ENCODE measurements around the gene THBS4.

Gene THBS4

DNA sequence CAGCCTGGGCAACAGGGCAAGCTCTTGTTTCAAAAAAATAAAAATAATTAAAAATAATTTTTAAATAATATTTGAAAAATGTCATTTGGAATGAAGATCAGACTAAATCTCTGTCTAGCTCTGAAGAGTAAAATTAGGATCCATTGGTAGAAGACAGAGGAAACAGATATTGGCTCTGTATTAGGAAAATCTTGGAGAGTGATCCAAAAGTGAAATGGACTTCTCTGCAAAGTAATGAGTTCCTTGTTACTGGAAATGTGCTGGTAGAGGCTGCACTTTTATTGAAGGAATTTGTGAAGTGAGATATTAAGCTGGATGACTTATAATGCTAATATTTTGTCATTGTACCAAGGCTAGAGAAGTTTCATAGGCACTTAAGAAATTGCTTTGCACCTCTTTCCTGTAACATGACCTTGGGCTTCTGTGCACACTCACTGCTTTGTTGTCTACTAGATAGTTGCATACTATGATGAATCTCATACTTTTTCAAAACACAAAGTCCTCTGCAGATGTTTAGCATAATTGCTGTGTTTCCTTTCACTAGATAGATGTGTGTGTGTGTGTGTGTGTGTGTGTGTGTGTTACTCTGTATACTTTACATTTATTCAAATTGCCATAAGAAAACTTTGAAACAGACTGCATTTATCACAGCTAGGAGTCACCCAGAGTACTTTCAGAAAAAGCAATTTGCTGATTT, 13.1 kb downstream of the THBS4 start:
- no peak for DNase-seq

DNA sequence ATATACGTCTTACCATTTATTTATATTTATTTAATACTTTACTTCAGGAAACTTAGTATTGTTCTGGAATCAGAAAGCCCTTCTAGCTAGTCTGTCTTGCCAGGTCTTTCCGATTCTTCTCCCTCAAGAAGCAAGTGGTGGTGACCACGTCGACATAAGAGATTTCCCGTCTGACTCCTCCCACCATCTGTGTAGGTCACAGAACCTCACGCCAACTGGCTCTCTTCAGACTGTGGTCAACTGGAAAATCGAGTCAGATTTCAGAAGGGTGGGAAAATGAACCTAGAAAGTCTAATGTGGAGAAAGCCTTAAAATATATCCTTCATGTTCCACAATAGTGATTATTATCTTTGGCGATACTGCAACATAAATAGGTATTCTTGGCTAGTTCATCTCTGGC, 17.3 kb downstream of the THBS4 start:
- DNase-seq, result no peak

DNA sequence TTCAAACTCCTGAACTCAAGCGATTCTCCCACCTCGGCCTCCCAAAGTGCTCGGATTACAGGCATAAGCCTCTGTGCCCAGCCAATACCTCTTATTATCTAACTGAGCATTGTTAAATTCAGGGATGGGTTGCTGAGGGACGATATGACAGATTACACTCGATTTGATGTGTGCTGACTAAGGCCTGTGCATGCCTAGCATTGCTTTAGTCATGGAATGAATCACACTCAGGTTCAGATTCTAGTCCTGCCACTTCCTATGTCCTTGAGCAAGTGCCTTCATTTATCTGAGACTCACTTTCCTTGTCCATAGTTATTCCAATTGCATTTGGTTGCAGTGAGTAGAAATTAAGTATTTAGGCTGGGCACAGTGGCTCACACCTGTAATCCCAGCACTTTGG, 19.5 kb downstream of the THBS4 start:
- DNase-seq, result no peak

DNA sequence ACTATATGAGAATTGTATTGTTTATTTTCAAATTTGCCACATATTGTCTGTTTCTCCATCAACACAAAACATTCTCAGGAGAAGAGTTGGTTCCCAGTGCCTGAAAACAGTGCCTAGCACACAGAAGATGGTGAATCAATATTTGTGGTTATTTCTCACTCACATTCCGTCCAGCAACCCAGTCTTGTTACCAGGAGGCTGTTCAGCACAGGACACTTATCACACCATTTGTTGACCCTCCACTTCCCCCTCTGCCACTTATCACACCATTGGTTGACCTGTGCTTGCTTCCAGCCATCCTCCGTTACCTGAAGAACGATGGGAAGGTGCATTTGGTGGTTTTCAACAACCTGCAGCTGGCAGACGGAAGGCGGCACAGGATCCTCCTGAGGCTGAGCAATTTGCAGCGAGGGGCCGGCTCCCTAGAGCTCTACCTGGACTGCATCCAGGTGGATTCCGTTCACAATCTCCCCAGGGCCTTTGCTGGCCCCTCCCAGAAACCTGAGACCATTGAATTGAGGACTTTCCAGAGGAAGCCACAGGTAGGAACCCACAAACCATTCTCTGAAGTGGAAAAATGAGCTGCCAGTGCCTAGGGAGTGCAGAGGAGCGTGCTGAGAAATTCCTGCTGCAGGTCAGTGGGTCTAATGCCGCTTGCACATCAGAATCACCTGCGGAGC, 20.5 kb downstream of the THBS4 start:
- no peak for DNase-seq

DNA sequence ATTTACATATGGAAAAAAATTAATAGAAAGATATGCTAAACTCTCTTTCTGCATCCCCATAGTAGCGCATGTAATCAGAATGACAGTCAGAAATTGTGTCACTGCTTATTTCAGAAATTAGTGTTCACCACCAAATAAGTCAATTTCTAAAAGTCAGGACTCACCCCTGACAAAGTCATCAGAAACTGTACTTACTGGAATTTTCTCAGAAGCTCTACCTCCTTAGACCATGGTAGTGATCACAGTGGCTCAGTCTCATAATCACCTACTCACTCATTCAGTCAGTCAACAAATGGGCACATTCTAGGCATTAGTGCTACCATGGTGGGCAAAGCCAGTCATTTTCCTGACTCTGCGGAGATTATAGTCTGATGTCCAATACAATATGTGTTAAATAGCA, 22.0 kb downstream of the THBS4 start:
- no peak for DNase-seq

DNA sequence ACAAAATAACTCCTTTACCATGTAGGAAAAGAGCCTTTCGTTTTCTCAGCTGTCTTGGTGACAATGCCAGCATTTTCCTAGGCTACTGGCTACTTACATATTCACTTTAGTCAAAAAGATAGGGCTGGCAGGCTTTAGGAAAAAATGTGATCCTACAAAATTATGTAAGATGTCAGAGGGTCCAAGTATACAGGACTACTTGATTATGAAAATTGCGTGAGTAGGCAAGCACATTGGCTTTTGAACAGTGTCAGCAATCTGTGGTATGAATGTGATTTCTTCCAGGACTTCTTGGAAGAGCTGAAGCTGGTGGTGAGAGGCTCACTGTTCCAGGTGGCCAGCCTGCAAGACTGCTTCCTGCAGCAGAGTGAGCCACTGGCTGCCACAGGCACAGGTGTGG, 22.8 kb downstream of the THBS4 start:
- no peak for DNase-seq

DNA sequence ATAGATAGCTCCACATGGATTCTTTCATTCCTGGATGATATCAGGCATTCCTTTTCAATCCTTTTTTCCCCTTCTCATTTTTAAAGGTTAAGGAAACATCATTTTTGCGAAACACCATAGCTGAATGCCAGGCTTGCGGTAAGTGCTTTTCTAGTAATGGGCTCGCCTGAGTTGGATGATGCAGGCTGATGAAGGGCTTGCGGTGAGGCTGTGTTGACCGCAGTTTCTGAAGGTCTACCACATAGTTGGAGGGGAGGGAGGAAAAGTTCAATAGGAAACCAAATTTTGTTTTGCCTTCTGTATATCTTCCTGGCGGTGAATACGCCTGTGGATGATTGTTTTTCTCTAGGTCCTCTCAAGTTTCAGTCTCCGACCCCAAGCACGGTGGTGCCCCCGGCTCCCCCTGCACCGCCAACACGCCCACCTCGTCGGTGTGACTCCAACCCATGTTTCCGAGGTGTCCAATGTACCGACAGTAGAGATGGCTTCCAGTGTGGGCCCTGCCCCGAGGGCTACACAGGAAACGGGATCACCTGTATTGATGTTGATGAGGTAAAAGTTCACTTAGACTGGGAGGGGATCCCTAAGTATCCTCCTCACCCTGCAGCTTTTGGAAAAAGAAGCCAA, 24.3 kb downstream of the THBS4 start:
- DNase-seq, result no peak

DNA sequence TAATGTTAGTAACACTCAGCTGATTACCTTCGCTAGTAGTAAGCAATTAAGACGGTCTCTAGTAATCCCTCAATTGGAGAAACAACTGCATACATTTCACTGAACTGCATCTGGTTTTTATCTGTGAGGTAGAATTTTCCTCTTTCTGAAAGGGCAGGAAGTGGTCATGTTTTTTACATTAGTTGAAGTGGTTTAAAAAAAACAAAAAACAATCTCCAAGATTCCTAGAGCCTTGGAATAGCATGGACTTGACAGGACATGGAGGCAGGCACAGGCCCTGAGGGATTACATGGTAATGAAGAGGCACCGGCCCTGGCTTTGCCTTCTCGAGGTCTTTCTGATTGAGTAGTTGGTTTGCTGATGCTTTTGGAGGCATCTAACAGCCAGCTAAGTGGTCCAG, 25.8 kb downstream of the THBS4 start:
- DNase-seq, result no peak

DNA sequence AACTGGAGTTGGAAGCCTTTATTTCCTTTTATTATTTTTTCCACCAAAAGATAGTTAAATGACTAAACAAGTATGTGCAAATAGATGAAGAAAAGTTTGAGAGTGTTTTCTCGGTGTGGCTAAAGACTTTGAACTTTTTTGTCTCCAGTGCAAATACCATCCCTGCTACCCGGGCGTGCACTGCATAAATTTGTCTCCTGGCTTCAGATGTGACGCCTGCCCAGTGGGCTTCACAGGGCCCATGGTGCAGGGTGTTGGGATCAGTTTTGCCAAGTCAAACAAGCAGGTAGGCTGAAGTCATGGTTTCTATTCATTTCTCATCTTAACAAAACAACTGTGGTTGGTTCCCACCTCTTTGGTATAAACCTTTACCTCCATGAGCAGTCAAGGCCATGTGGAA, 26.4 kb downstream of the THBS4 start:
- no peak for DNase-seq

DNA sequence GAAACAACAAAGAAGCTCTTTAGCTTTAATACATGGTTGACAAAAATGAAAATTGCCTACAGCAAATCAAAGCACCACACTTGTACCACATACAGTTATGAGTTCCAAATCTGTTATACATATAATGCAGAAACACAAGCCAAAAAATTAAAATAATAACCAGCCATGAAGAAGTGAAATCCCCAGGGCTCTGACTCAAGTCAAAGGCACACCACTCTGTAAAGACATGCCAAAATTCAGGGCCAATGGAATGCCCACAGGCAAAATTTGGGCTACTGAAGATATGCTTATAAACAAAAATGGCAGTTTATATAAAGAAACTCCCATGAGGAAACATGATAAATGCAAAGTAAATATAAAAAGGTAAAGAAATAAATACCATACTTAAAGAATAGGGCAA, 29.0 kb downstream of the THBS4 start:
- DNase-seq, result no peak

DNA sequence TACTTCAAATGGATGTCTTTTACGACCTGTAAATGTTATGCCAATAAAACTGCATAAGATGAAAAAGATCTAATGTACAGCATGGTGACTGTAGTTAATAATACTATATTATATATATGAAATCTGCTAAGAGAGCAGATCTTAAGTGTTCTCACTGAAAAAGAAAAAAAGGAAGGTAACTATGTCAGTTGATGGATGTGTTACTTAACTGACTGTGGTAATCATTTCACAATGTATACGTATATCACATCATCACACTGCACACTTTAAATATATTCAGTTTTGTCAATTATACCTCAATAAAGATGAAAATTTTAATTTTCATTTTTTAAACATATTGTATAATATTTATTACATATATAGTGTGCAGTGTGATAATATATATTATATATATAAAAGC, 31.9 kb downstream of the THBS4 start:
- DNase-seq, result no peak

DNA sequence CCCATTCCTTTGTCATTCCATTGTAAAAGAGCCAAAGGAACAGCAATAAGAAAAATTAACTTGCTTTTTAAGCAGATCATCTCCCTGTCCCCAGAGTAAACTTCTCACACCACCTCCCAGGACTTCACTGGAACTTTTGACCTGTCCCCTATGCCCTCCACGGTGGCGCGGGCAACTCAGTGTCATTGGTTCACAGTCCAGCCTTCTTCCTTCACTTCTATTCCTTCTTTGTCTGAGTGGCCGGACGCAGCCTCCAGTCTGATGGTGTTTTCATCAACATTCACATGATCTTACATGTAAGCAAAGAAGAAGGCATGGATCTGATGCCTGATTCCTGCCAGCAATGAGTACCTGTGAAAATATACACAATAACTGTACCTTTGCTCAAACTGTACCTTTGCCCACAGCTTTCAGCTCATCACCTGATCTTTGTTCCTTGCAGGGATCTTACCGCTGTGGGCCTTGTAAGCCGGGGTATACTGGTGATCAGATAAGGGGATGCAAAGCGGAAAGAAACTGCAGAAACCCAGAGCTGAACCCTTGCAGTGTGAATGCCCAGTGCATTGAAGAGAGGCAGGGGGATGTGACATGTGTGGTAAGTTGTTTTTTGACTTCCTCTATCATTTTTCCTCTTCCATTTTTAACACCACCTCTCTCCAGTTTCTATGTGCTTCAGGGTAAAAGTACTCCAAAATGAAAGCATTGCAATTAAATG, 32.5 kb downstream of the THBS4 start:
- no peak for DNase-seq

DNA sequence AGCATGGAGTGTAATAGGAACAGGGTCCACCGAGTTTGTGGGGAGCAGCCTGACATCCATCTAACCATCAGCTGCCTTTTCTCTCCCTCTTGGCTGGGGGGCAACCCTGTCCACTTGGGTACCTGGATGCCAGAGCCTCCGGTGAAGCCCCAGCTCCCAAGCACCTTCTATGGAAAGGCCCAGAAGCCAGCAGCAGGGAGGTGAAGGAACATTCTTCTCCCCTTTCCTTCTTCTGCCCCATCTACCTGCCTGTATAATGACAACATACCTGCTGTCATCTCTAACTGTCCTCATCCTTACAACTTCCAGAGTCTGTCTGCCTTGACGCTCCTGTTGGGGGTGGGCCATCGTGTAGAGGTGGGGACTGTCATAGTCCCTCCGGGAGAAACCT, 33.1 kb downstream of the THBS4 start:
- DNase-seq, result no peak

DNA sequence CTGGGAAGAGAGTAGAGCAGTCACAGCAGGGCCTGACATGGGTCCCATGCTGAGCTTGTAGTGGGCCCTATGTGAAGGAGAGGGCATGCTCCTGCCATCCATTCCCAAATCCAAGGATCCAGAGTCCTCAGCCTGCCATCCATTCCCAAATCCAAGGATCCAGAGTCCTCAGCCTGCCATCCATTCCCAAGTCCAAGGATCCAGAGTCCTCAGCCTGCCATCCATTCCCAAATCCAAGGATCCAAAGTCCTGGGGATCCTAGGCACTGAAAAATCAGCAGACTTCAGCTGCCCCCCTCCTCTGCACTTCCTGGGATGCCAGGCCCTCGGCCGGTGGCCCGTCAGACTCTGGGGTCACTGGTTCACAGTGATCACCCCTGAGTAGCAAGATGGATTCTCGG, 33.6 kb downstream of the THBS4 start:
- DNase-seq, result no peak

DNA sequence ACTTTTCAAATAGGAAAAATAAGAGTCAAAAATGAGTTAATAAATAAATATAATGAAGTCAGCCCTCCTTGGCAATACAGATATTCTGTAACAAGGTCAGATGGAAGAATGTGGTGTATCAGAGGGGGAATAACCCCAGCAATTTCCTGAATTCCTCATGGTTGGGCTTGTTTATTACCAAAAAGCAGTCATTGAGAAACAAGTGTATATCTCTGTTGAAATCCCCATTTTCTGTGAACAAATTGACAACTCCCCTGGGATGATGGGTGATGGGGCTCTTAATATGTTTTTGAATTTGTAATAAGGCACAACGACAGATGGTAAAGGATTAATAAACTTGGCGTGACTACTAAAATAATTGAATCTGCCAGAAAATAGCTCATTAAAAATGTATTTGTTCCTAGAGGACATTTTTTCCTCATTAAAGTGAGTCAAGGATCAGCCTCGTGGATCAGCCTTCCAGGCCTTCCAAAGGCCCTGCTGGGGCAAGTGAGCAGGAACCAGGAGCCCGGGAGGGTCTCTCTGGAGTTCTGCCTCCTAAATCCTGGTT, 34.2 kb downstream of the THBS4 start:
- no peak for DNase-seq

DNA sequence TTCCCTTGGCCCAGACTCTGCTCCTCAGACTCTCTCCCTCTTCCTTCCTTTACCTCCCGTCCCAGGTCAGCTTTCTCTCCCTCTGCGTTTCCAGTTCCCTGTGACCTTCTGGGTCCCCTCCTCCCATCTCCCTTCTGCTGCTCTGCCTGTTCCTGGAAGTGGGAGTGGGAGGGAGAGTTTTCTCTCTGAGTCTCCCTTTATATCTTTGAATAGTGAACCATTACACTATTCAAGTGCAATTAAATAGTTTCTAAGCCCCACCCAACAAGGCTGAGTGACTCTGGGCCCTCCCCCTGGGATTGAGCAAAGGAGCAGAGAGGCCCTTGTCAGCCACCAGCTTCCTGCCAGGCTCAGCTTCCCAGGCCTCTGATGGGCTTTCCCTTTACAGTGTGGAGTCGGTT, 34.8 kb downstream of the THBS4 start:
- no peak for DNase-seq

DNA sequence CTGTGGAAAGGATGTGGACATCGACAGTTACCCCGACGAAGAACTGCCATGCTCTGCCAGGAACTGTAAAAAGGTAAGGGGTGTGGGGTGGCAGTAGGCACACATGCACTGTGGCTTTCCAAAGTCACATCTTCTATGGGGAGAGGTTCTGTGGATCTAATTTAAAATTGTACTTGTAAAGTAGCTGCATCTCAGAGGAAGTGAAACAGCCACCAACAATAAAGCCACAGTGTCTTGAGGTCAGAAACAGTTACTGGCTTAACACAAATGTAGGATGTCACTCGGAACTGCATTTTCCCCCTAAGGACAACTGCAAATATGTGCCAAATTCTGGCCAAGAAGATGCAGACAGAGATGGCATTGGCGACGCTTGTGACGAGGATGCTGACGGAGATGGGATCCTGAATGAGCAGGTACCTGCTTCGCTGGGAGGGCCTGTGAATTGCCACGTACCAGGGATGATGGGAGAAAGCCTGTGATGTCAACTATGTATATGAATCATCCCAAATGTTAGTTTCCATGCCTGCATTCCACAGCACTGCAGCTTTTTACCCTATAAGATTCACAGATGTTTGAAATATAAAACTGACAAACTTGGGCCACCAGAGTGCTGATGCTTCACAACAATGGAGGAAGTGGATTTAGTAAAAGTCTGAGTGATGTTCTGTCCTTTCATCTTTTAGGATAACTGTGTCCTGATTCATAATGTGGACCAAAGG, 35.3 kb downstream of the THBS4 start:
- DNase-seq, result no peak

DNA sequence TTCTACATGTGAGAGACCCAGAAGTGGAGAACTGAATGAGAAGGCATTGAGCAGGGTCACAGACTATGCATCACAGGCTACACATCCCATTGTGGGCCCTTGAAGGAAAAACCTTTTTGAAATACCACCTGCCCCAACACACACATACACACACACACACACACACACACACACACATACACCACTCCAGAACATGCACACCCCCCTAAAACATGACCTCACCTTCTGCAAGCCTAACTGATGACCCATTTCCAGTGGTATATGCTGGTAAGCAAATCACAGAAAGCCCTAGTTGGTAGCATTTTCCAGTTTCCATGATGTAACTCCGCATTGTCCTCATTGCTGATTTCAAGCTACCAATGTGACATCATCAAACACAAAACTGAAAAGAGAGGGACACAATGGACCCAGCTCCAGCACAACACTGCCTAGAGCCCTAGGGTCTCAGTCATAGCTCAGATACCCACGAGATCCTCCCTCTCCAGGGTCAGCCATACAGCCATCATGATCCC, 36.4 kb downstream of the THBS4 start:
- DNase-seq, result no peak

DNA sequence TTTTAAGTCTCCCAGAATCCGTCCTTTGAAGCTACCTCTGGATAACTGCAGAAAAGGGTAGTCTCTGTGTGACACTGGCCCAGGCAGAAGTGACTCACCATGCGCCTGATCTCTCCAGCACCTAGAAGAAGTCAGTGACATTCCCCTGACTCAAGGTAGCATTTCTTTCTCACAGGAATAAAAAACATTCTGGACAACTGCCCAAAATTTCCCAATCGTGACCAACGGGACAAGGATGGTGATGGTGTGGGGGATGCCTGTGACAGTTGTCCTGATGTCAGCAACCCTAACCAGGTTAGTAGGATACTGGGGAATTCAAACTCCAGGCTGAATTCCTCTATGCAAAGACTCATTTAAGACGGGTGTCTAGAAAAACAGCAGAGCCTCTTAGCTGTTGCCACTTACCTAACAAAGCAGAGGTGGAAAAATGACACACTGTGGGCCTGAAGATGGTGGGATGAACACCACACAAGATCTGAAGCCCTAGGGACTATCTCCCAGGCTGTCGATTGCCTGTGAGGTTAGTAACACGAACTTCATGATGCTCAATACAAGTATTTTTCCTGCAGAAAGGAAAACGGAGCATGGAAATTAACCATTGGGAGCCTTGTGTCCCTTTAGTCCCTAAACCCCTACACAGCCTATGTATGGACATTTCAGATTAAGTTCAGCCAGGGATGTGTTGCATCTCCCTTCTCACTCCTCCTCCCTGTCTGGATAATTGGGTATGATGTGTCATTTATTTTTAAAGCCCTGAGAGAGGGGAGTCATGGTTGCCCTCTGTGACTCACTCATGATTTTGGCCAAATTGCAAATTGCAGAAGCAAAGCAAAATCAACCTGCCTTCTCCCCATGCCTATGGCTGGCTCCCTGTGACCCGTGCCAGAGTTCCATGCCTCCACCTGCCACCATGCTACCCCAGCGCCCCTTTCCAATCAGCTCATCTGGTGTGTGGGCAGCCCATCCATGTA, 37.2 kb downstream of the THBS4 start:
- no peak for DNase-seq

DNA sequence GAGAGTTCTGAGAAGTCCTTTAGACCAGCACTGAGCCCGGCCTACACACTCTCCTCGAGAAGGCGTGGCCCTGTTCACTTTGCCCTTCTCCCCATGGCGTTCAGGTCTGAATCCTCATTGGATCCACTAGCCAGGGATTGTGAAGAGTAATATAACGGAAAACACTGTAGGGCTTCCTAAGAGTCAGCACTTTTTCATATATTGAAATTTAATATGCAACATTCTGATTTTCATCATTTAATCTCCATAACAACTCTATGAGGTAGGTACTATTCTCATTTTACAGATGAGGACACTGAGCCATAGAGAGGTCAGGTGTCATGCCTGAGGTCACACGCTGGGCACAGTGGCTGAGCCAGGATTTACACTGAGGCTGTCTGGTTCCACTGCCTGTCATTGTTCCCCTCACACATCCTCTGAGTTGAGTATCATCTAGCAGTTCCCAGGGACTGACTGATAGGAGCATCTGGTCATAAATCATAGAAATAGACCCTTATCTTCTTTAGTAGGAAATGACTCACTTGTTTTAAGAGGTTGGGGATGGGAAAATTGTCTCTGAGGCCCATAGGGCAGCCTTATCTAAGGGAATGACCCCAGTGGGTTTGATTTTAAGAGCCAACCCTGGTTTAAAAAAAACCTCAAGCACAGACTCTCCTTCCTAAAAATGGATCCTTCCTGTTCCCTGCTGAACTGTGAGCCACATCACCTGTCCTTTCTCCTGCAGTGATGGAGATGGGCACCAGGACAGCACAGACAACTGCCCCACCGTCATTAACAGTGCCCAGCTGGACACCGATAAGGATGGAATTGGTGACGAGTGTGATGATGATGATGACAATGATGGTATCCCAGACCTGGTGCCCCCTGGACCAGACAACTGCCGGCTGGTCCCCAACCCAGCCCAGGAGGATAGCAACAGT, 41.2 kb downstream of the THBS4 start:
- no peak for DNase-seq

Measured in NCI-H1092 (cell line).